HepG2 (cell line): ENCODE results near the gene ALDH7A1. TPM values are rescaled to one million over a fixed set of nuclear protein-coding genes. Genes with fewer than 3 reads are reported as not detected.

Source experiments
- ATAC-seq: fragments of 200-7000 bp; cut with Tn5 transposase; 3 replicates; pipeline ENCODE4 v1.9.1; 2020; ENCODE audit warnings: mild to moderate bottlenecking, moderate library complexity
- BruUV-seq: library from RNA; stranded (reverse); fragments of 400-500 nt; replicated peaks from 2 replicates; lab custom pipeline; 2021; lab: Mats Ljungman, UMichigan
- CTCF ChIA-PET: fragments of 300-600 bp; formaldehyde crosslinking; extraction: SDS; loops from one replicate; lab custom pipeline; 2021; ENCODE audit warnings: low total read pairs, inconsistent platforms, low intra/inter-chr PET ratio; lab: Yijun Ruan, JAX
- POLR2A ChIA-PET: fragments of 350-600 bp; sonication (Branson Sonifier 250); formaldehyde crosslinking; loops from one replicate; lab custom pipeline; 2020; ENCODE audit warnings: antibody characterized with exemption, inconsistent platforms; lab: Yijun Ruan, JAX
- DNase-seq: peaks from one replicate; pipeline ENCODE4 v3.0.0-alpha.2; 2015; ENCODE audit warnings: low spot score
- FAIRE-seq: peaks from 3 replicates; lab custom pipeline; 2011; peaks lifted over from hg19 to GRCh38; lab: Jason Lieb, UNC
- H2AFZ ChIP-seq: one replicate; pipeline ENCODE4 v1.6.1; 2011; ENCODE audit warnings: low read length, inconsistent platforms
- H3K27ac ChIP-seq: fragments of 300-600 bp; 3 replicates; pipeline ENCODE4 v1.8.0; 2011; ENCODE audit warnings: mixed run types, mild to moderate bottlenecking, mixed read lengths, low read length, inconsistent platforms; ENCODE audit not compliant: insufficient read depth; ENCODE audit errors: extremely low read length
- H3K27me3 ChIP-seq, 2 experiments: fragments of 200-600 bp in 1 of 2; 2 replicates in 1 of 2; 3 replicates in 1 of 2; pipeline versions ENCODE4 v1.6.0 to v1.8.0; 2011; ENCODE audit warnings: low read length in 2 of 2, mild to moderate bottlenecking in 2 of 2, moderate library complexity in 2 of 2, inconsistent platforms in 1 of 2; ENCODE audit not compliant: insufficient read depth in 2 of 2, control insufficient read depth in 1 of 2
- H3K36me3 ChIP-seq, 2 experiments: fragments of 200-600 bp in 1 of 2; replicated peaks in 1 of 2; 2 replicates in 1 of 2; 3 replicates in 1 of 2; pipeline versions ENCODE4 v1.5.1 to v1.8.0; 2011; ENCODE audit warnings: low read length in 2 of 2, inconsistent platforms in 1 of 2; ENCODE audit not compliant: insufficient read depth in 2 of 2, control insufficient read depth in 1 of 2
- H3K4me1 ChIP-seq: 2 replicates; pipeline ENCODE4 v1.5.1; 2012; ENCODE audit warnings: low read length, inconsistent platforms; ENCODE audit not compliant: insufficient read depth
- H3K4me2 ChIP-seq: 2 replicates; pipeline ENCODE4 v1.6.0; 2011; ENCODE audit warnings: low read depth, low read length, inconsistent platforms
- H3K4me3 ChIP-seq, 3 experiments: fragments of 200-600 bp in 1 of 3; sonication (generic), shearing (Covaris generic) in 1 of 3; replicated peaks in 1 of 3; 2 replicates each; pipeline ENCODE4 v1.5.1; 2011 to 2016; ENCODE audit warnings: low read length in 3 of 3, inconsistent platforms in 2 of 3, low read depth in 2 of 3, mild to moderate bottlenecking in 2 of 3, control low read depth in 1 of 3, mixed read lengths in 1 of 3; ENCODE audit not compliant: insufficient read depth in 1 of 3
- H3K79me2 ChIP-seq: one replicate; pipeline ENCODE4 v1.6.1; 2011; ENCODE audit warnings: low read length, inconsistent platforms; ENCODE audit not compliant: insufficient read depth
- H3K9ac ChIP-seq: 2 replicates; pipeline ENCODE4 v1.6.0; 2011; ENCODE audit warnings: mild to moderate bottlenecking, low read depth, low read length, inconsistent platforms; ENCODE audit not compliant: insufficient read depth
- H3K9me3 ChIP-seq: 2 replicates; pipeline ENCODE4 v1.5.1; 2012; ENCODE audit warnings: mild to moderate bottlenecking, low read length
- H4K20me1 ChIP-seq: 2 replicates; pipeline ENCODE4 v1.6.0; 2011; ENCODE audit warnings: inconsistent platforms, mild to moderate bottlenecking, low read length, moderate library complexity; ENCODE audit not compliant: insufficient read depth
- ARNTL ChIP-seq: sonication (generic); formaldehyde crosslinking; IDR thresholded peaks from 2 replicates; pipeline ENCODE4 v1.4.0; 2020; ENCODE audit warnings: mild to moderate bottlenecking, missing genetic modification reagents
- CBX2 ChIP-seq, 2 experiments: fragments of 200-600 bp in 1 of 2; sonication (generic); formaldehyde crosslinking in 1 of 2; IDR thresholded peaks; 2 replicates each; pipeline versions ENCODE4 v1.7.0 to v1.8.1; 2018 to 2022; ENCODE audit warnings: low read depth in 2 of 2, low read length in 1 of 2, mild to moderate bottlenecking in 1 of 2, missing genetic modification reagents in 1 of 2
- EED ChIP-seq: sonication (generic); formaldehyde crosslinking; IDR thresholded peaks from 2 replicates; pipeline ENCODE4 v1.5.0; 2020; ENCODE audit warnings: mild to moderate bottlenecking, missing genetic modification reagents
- FOXP1 ChIP-seq, 2 experiments: fragments of 450-650 bp in 1 of 2; IDR thresholded peaks; 2 replicates each; pipeline ENCODE4 v1.6.1; 2017 to 2018; ENCODE audit warnings: antibody characterized with exemption in 1 of 2
- KDM2A ChIP-seq: sonication (generic); formaldehyde crosslinking; IDR thresholded peaks from 2 replicates; pipeline ENCODE4 v1.4.0; 2020; ENCODE audit warnings: low read depth, missing genetic modification reagents, borderline replicate concordance
- NCOA5 ChIP-seq: sonication (generic); formaldehyde crosslinking; IDR thresholded peaks from 2 replicates; pipeline ENCODE4 v1.4.0; 2020; ENCODE audit warnings: missing genetic modification reagents
- NR0B2 ChIP-seq: sonication (generic); formaldehyde crosslinking; IDR thresholded peaks from 2 replicates; pipeline ENCODE4 v1.4.0; 2020; ENCODE audit warnings: mild to moderate bottlenecking, missing genetic modification reagents
- RARA ChIP-seq: IDR thresholded peaks from 2 replicates; pipeline ENCODE4 v1.6.1; 2016; ENCODE audit warnings: missing genetic modification reagents, missing compliant biosample characterization
- SNAPC2 ChIP-seq: sonication (generic); formaldehyde crosslinking; IDR thresholded peaks from 2 replicates; pipeline ENCODE4 v1.8.1; 2022; ENCODE audit warnings: mild to moderate bottlenecking, missing genetic modification reagents
- ZNF329 ChIP-seq: sonication (generic); formaldehyde crosslinking; IDR thresholded peaks from 2 replicates; pipeline ENCODE4 v1.9.0; 2021; ENCODE audit warnings: low read depth, mild to moderate bottlenecking, missing genetic modification reagents
- ZNF33B ChIP-seq: sonication (generic); formaldehyde crosslinking; IDR thresholded peaks from 2 replicates; pipeline ENCODE4 v1.5.1; 2020; ENCODE audit warnings: mild to moderate bottlenecking, missing genetic modification reagents
- WGBS: methylation state at CpG from one replicate; pipeline ENCODE4 v1.1.6; 2017; ENCODE audit warnings: low lambda C conversion rate; 5-methylcytosine and 5-hydroxymethylcytosine counted together
- in situ Hi-C: cut with HindIII; loops from 2 replicates; pipeline ENCODE4 v1.10.0; 2017; ENCODE audit warnings: low pct_unique_long_range_greater_than_20kb; ENCODE audit not compliant: extremely low pct_ligation_motif_present
- intact Hi-C: fragments of 100-400 bp; cut with micrococcal nuclease; formaldehyde crosslinking; loops from one replicate; pipeline ENCODE4 v1.10.0; 2022; ENCODE audit not compliant: unreplicated experiment
- polyA plus RNA-seq, 8 experiments: library from polyadenylated mRNA; depleted of rRNA in 3 of 8; stranded (reverse) in 7 of 8; unstranded in 1 of 8; fragments of >200 nt; fragmentation: Illumina TruSeq in 4 of 8; extraction: Trizol in 4 of 8; gene quantifications; 2 replicates each; pipeline versions ENCODE4 v1.2.1 to v1.2.3, GENCODE V29; 2011 to 2016; ENCODE audit warnings: low read depth in 4 of 8, missing spikeins in 1 of 8, mixed read lengths in 1 of 8; ENCODE audit not compliant: insufficient read depth in 1 of 8
- total RNA-seq, 5 experiments: library from RNA; depleted of rRNA; stranded (reverse); fragments of >200 nt; fragmentation: Illumina TruSeq; extraction: Trizol; gene quantifications; 2 replicates each; pipeline ENCODE4 v1.2.3, GENCODE V29; 2016; ENCODE audit warnings: low read depth in 1 of 5
- TF ChIP-seq, protein P1 (sequence below): sonication (generic); formaldehyde crosslinking; IDR thresholded peaks from 2 replicates; pipeline ENCODE4 v1.4.0; 2020; ENCODE audit warnings: missing genetic modification reagents, borderline replicate concordance
- TF ChIP-seq, protein P2 (sequence below): IDR thresholded peaks from 2 replicates; pipeline ENCODE4 v1.6.1; 2016

Gene ALDH7A1
- total and polyA plus RNA-seq, 2 of the 13 experiments (the other 11 are each of a cell fraction or from before 2014, with no cell fraction given) = 69.0 to 100 TPM

DNA sequence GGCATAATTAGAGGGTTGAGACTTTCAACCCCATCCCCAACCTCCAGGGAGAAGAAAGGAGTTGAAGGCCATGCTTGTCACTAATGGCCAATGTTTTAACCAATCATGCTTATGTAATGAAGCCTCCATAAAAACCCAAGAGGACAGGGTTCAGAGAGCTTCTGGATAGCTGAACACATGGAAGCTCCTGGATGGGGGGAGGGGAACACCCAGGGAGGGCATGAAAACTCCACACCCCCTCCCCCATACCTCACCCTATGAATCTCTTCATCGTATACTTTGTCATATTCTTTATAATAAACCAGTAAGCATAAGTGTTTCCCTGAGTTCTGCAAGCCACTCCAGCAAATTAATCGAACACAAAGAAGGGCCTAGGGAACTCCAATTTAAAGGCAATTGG lies 81.7 kb downstream of the ALDH7A1 start:
- Histone ChIP-seq H4K20me1 (no peaks in the 10 kb centered on the region), H3K27ac (no peak overlapping the region), H3K4me1 (peaks cover 9% of the 10 kb centered on the region; the same call in 1 of the 2 replicates), H3K4me3 (no peak overlapping the region), H3K27me3 (no peaks in the 10 kb centered on the region), H2AFZ (no peak overlapping the region), H3K79me2 (no peaks in the 10 kb centered on the region), H3K9me3 (no peaks in the 10 kb centered on the region), H3K9ac (no peak overlapping the region), H3K4me2 (no peak overlapping the region; the same call in 1 of the 2 replicates), H3K36me3 (no peaks in the 10 kb centered on the region)
- no peak for FAIRE-seq
- in situ Hi-C loops = no loop called here
- TF ChIP-seq NR0B2 = no peak
- no peak for TF ChIP-seq KDM2A (CRISPR knock-in tag)
- TF ChIP-seq, protein P1, sequence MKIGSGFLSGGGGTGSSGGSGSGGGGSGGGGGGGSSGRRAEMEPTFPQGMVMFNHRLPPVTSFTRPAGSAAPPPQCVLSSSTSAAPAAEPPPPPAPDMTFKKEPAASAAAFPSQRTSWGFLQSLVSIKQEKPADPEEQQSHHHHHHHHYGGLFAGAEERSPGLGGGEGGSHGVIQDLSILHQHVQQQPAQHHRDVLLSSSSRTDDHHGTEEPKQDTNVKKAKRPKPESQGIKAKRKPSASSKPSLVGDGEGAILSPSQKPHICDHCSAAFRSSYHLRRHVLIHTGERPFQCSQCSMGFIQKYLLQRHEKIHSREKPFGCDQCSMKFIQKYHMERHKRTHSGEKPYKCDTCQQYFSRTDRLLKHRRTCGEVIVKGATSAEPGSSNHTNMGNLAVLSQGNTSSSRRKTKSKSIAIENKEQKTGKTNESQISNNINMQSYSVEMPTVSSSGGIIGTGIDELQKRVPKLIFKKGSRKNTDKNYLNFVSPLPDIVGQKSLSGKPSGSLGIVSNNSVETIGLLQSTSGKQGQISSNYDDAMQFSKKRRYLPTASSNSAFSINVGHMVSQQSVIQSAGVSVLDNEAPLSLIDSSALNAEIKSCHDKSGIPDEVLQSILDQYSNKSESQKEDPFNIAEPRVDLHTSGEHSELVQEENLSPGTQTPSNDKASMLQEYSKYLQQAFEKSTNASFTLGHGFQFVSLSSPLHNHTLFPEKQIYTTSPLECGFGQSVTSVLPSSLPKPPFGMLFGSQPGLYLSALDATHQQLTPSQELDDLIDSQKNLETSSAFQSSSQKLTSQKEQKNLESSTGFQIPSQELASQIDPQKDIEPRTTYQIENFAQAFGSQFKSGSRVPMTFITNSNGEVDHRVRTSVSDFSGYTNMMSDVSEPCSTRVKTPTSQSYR (CRISPR knock-in tag) = 0 out of 2 replicates have a peak, but pooled peaks have one; percentile 9
- 37% methylated on average over 2 of the region's 2 CpGs for WGBS
- DNase-seq = no peak
- no peak for ATAC-seq
- intact Hi-C loops = no loop called here
- no TSS peak for BruUV-seq
- ChIA-PET CTCF (no interaction called here), POLR2A (no interaction called here)

GRCh38 chr5:126512451-126512850 lies 82.6 kb downstream of the ALDH7A1 start:
- in situ Hi-C loops (no loop called here), intact Hi-C loops (no loop called here)
- no peak overlapping the region for H3K27ac ChIP-seq
- no peaks in the 10 kb centered on the region for H3K79me2 ChIP-seq
- no peak overlapping the region for H3K4me2 ChIP-seq
- H2AFZ ChIP-seq = no peak overlapping the region
- no peak for DNase-seq
- WGBS = 12% methylated on average over 3 of the region's 3 CpGs
- no peak overlapping the region for H3K4me3 ChIP-seq
- no peaks in the 10 kb centered on the region for H3K36me3 ChIP-seq
- BruUV-seq = no TSS peak
- no peaks in the 10 kb centered on the region for H3K27me3 ChIP-seq
- H3K4me1 ChIP-seq = peaks cover 9% of the 10 kb centered on the region; the same call in 1 of the 2 replicates
- POLR2A ChIA-PET = no interaction called here
- no peak for ATAC-seq
- no peaks in the 10 kb centered on the region for H4K20me1 ChIP-seq
- CTCF ChIA-PET = no interaction called here
- H3K9me3 ChIP-seq = no peaks in the 10 kb centered on the region
- no peak overlapping the region for H3K9ac ChIP-seq
- FAIRE-seq = no peak
- TF ChIP-seq SNAPC2 (CRISPR knock-in tag) (no peak), ZNF33B (no peak), ARNTL (CRISPR knock-in tag) (no peak), CBX2 (IDR thresholded peaks at IDR 0.05; ENCODE audit: low read depth, low read length) (no peak), CBX2 (CRISPR knock-in tag; IDR thresholded peaks at IDR 0.05; ENCODE audit: low read depth) (no peak), FOXP1 (IDR thresholded peaks at IDR 0.05) (no peak), FOXP1 (CRISPR knock-in tag; IDR thresholded peaks at IDR 0.05) (no peak), EED (CRISPR knock-in tag) (no peak), ZNF329 (CRISPR knock-in tag) (no peak), NCOA5 (no peak), RARA (CRISPR knock-in tag) (no peak)
- TF ChIP-seq, protein P2, sequence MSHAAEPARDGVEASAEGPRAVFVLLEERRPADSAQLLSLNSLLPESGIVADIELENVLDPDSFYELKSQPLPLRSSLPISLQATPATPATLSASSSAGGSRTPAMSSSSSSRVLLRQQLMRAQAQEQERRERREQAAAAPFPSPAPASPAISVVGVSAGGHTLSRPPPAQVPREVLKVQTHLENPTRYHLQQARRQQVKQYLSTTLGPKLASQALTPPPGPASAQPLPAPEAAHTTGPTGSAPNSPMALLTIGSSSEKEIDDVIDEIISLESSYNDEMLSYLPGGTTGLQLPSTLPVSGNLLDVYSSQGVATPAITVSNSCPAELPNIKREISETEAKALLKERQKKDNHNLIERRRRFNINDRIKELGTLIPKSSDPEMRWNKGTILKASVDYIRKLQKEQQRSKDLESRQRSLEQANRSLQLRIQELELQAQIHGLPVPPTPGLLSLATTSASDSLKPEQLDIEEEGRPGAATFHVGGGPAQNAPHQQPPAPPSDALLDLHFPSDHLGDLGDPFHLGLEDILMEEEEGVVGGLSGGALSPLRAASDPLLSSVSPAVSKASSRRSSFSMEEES (CRISPR knock-in tag) = no peak
